K562 (cell line): ENCODE measurements around the gene VEZF1. TPM values are rescaled to one million over a fixed set of nuclear protein-coding genes. Genes with fewer than 3 reads are reported as not detected.

Experiments
- FUS ChIP-seq: fragments of 200-400 bp; formaldehyde crosslinking; optimal IDR thresholded peaks from 2 replicates; pipeline ENCODE3; 2017; ENCODE audit warnings: low read depth, low read length
- GABPB2 ChIP-seq: fragments of 250-450 bp; sonication (Bioruptor Pico); conservative IDR thresholded peaks from 2 replicates; pipeline ENCODE4 v1.5.1; 2021; ENCODE audit warnings: mild to moderate bottlenecking
- GATAD2B ChIP-seq: fragments of 450-650 bp; IDR thresholded peaks from 2 replicates; pipeline ENCODE4 v1.6.1; 2017; ENCODE audit warnings: mild to moderate bottlenecking, borderline replicate concordance
- GTF2F1 ChIP-seq: IDR thresholded peaks from 2 replicates; pipeline ENCODE4 v1.6.1; 2011; ENCODE audit warnings: low read depth, low read length, improper control_type of control experiment
- HEY1 ChIP-seq: fragments of 250-450 bp; sonication (Bioruptor Pico); IDR thresholded peaks from 2 replicates; pipeline ENCODE4 v1.5.0; 2020; ENCODE audit warnings: mild to moderate bottlenecking, moderate library complexity, borderline replicate concordance
- KDM2B ChIP-seq: fragments of 250-450 bp; sonication (Bioruptor Pico); IDR thresholded peaks from 2 replicates; pipeline ENCODE4 v1.8.0; 2021; ENCODE audit warnings: mild to moderate bottlenecking, moderate library complexity
- NCOA6 ChIP-seq: fragments of 450-650 bp; IDR thresholded peaks from 2 replicates; pipeline ENCODE4 v1.6.1; 2017; ENCODE audit warnings: mild to moderate bottlenecking
- NR0B1 ChIP-seq: fragments of 450-650 bp; IDR thresholded peaks from one replicate; pipeline ENCODE4 v1.6.1; 2018; ENCODE audit warnings: mild to moderate bottlenecking, moderate library complexity; ENCODE audit not compliant: partially characterized antibody
- SAFB ChIP-seq: fragments of 200-400 bp; formaldehyde crosslinking; IDR thresholded peaks from 2 replicates; pipeline ENCODE4 v1.6.1; 2017; ENCODE audit warnings: low read depth, low read length, borderline replicate concordance
- SMARCA4 ChIP-seq: fragments of 450-650 bp; IDR thresholded peaks from 2 replicates; pipeline ENCODE4 v1.6.1; 2016
- SNRNP70 ChIP-seq: fragments of 200-400 bp; formaldehyde crosslinking; optimal IDR thresholded peaks from 2 replicates; pipeline ENCODE3; 2017; ENCODE audit warnings: low read depth, low read length
- TAL1 ChIP-seq: fragments of 450-650 bp; IDR thresholded peaks from 2 replicates; pipeline ENCODE4 v1.6.1; 2016; ENCODE audit warnings: mild to moderate bottlenecking
- TOE1 ChIP-seq, 2 experiments: fragments of 450-650 bp in 1 of 2; sonication (generic) in 1 of 2; formaldehyde crosslinking in 1 of 2; IDR thresholded peaks; 2 replicates each; pipeline versions ENCODE4 v1.7.1 to v1.8.0; 2016 to 2022; ENCODE audit warnings: borderline replicate concordance in 2 of 2, mild to moderate bottlenecking in 2 of 2, antibody characterized with exemption in 1 of 2, inconsistent platforms in 1 of 2, low read depth in 1 of 2, missing genetic modification reagents in 1 of 2, moderate library complexity in 1 of 2
- ZBTB9 ChIP-seq: fragments of 450-650 bp; formaldehyde crosslinking; IDR thresholded peaks from 2 replicates; pipeline ENCODE4 v1.4.0; 2020; ENCODE audit warnings: mild to moderate bottlenecking, moderate library complexity
- ZFPM2 ChIP-seq: fragments of 250-450 bp; sonication (Bioruptor Pico); IDR thresholded peaks from 2 replicates; pipeline ENCODE4 v1.5.1; 2022; ENCODE audit warnings: mild to moderate bottlenecking
- ZNF79 ChIP-seq: fragments of 250-450 bp; sonication (Bioruptor Pico); IDR thresholded peaks from 2 replicates; pipeline ENCODE4 v1.4.0; 2020; ENCODE audit warnings: low read depth, mild to moderate bottlenecking, moderate library complexity
- polyA plus RNA-seq, 8 experiments: library from polyadenylated mRNA; depleted of rRNA in 4 of 8; stranded (reverse) in 5 of 8; unstranded in 3 of 8; fragments of >200 nt; fragmentation: Nextera tagmentation in 2 of 8; fragmentation: Illumina TruSeq in 1 of 8; extraction: Ambion mirVana in 2 of 8; extraction: Trizol in 1 of 8; gene quantifications; 2 replicates each; pipeline versions ENCODE4 v1.2.1 to v1.2.3, GENCODE V29; 2011 to 2014; ENCODE audit warnings: inconsistent platforms in 1 of 8, missing spikeins in 1 of 8
- total RNA-seq, 7 experiments: library from RNA; depleted of rRNA in 6 of 7; stranded (reverse); fragments of >200 nt in 6 of 7; fragmentation: Illumina TruSeq in 2 of 7; extraction: Trizol in 2 of 7; gene quantifications; 2 replicates each; pipeline versions ENCODE4 v1.2.1 to v1.2.3, GENCODE V29; 2011 to 2021; ENCODE audit warnings: low replicate concordance in 1 of 7
- TF ChIP-seq, protein P1 (sequence below), 3 experiments: fragments of 200-800 bp in 1 of 3; fragments of 250-450 bp in 1 of 3; fragments of 450-650 bp in 1 of 3; sonication (Bioruptor Pico) in 1 of 3; sonication (Bioruptor generic) in 1 of 3; formaldehyde crosslinking in 1 of 3; IDR thresholded peaks; 2 replicates each; pipeline versions ENCODE4 v1.6.1 to v1.8.0; 2016 to 2022; ENCODE audit warnings: mild to moderate bottlenecking in 2 of 3, missing genetic modification characterization in 2 of 3, missing compliant biosample characterization in 1 of 3, moderate library complexity in 1 of 3
- TF ChIP-seq, protein P2 (sequence below): fragments of 250-450 bp; sonication (Bioruptor Pico); IDR thresholded peaks from 2 replicates; pipeline ENCODE4 v1.6.1; 2021; ENCODE audit warnings: mild to moderate bottlenecking

Gene VEZF1
- total and polyA plus RNA-seq, 9 of the 15 experiments (the other 6 are each of a cell fraction or from before 2014, with no cell fraction given) = 9.5 to 33.4 (median 22.1) TPM

GRCh38 chr17:58006924-58007780, 19.1 kb upstream of the VEZF1 start, which contains the start of gene SRSF1 (continued):
- TF ChIP-seq TOE1 (IDR thresholded peaks at IDR 0.05; ENCODE audit: borderline replicate concordance) (peak; percentile 16; the same call in 1 of the 2 replicates), TOE1 (CRISPR knock-in tag; IDR thresholded peaks at IDR 0.05; ENCODE audit: borderline replicate concordance, low read depth) (no peak), SAFB (peak; percentile 49; the same call in 1 of the 2 replicates), SNRNP70 (no peak), GABPB2 (CRISPR knock-in tag) (no peak), KDM2B (CRISPR knock-in tag) (no peak), HEY1 (CRISPR knock-in tag) (no peak), TAL1 (no peak), GATAD2B (peak; percentile 23; the same call in 1 of the 2 replicates), ZBTB9 (CRISPR knock-in tag) (peak; percentile 16; the same call in 1 of the 2 replicates), SMARCA4 (no peak), GTF2F1 (peak; percentile 85), ZFPM2 (CRISPR knock-in tag) (no peak), ZNF79 (no peak), FUS (no peak), NCOA6 (peak; percentile 87), NR0B1 (no peak)
- TF ChIP-seq, protein P1, sequence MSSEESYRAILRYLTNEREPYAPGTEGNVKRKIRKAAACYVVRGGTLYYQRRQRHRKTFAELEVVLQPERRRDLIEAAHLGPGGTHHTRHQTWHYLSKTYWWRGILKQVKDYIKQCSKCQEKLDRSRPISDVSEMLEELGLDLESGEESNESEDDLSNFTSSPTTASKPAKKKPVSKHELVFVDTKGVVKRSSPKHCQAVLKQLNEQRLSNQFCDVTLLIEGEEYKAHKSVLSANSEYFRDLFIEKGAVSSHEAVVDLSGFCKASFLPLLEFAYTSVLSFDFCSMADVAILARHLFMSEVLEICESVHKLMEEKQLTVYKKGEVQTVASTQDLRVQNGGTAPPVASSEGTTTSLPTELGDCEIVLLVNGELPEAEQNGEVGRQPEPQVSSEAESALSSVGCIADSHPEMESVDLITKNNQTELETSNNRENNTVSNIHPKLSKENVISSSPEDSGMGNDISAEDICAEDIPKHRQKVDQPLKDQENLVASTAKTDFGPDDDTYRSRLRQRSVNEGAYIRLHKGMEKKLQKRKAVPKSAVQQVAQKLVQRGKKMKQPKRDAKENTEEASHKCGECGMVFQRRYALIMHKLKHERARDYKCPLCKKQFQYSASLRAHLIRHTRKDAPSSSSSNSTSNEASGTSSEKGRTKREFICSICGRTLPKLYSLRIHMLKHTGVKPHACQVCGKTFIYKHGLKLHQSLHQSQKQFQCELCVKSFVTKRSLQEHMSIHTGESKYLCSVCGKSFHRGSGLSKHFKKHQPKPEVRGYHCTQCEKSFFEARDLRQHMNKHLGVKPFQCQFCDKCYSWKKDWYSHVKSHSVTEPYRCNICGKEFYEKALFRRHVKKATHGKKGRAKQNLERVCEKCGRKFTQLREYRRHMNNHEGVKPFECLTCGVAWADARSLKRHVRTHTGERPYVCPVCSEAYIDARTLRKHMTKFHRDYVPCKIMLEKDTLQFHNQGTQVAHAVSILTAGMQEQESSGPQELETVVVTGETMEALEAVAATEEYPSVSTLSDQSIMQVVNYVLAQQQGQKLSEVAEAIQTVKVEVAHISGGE (CRISPR knock-in tag; IDR thresholded peaks at IDR 0.05) = peak in 2 of 3 experiments; percentile 32 to 43; a peak in 1 of 6 replicates
- TF ChIP-seq, protein P2, sequence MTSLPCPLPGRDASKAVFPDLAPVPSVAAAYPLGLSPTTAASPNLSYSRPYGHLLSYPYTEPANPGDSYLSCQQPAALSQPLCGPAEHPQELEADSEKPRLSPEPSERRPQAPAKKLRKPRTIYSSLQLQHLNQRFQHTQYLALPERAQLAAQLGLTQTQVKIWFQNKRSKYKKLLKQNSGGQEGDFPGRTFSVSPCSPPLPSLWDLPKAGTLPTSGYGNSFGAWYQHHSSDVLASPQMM (CRISPR knock-in tag) = no peak
